Glomerular endothelial cell (primary cell): ENCODE measurements around the gene PEPD. TPM values are rescaled to one million over a fixed set of nuclear protein-coding genes. Genes with fewer than 3 reads are reported as not detected.

ENCODE experiments used
- DNase-seq: peaks from one replicate; pipeline ENCODE4 v3.0.0-alpha.2; 2011; ENCODE audit warnings: low read depth, low spot score; ENCODE audit errors: extremely low read depth
- total RNA-seq: library from RNA; depleted of rRNA; stranded (reverse); fragments of >200 nt; gene quantifications from 2 replicates; pipeline ENCODE4 v1.2.3, GENCODE V29; 2015

PEPD gene
- total RNA-seq, 1 donor from 2014 or later: 110 TPM

GRCh38 chr19:33373453-33374235 lies 147.9 kb downstream of the PEPD start, which contains the start of gene CEBPG:
Gene CEBPG (plus strand): TSS chr19:33373709. CDS start chr19:33379240, 5,531 bp downstream.
- DNase-seq: no peak

GRCh38 chr19:33370783-33371182 lies 150.8 kb downstream of the PEPD start:
- no peak for DNase-seq

GRCh38 chr19:33368074-33368864 lies 153.3 kb downstream of the PEPD start:
- DNase-seq: no peak

- DNase-seq: no peak
Observed at GRCh38 chr19:33366897-33367296, 154.7 kb downstream of the PEPD start.

- DNase-seq: no peak
Observed at GRCh38 chr19:33366127-33366526, 155.5 kb downstream of the PEPD start.

- no peak for DNase-seq
Observed at GRCh38 chr19:33365691-33366090, 155.9 kb downstream of the PEPD start.

- DNase-seq: no peak
Observed at GRCh38 chr19:33363476-33363875, 158.1 kb downstream of the PEPD start.

- DNase-seq: no peak
Observed at GRCh38 chr19:33362508-33363228, 158.9 kb downstream of the PEPD start.

GRCh38 chr19:33359581-33359980 lies 162.0 kb downstream of the PEPD start:
- no peak for DNase-seq

- DNase-seq: no peak
Observed at GRCh38 chr19:33358408-33358807, 163.2 kb downstream of the PEPD start.

GRCh38 chr19:33357556-33357955 lies 164.0 kb downstream of the PEPD start:
- no peak for DNase-seq

- no peak for DNase-seq
Observed at GRCh38 chr19:33355535-33355934, 166.1 kb downstream of the PEPD start.

GRCh38 chr19:33350538-33351309 lies 170.9 kb downstream of the PEPD start:
- no peak for DNase-seq

- no peak for DNase-seq
Observed at GRCh38 chr19:33349319-33350289, 172.0 kb downstream of the PEPD start.

- DNase-seq: no peak
Observed at GRCh38 chr19:33348301-33349010, 173.1 kb downstream of the PEPD start.

- no peak for DNase-seq
Observed at GRCh38 chr19:33347300-33347699, 174.3 kb downstream of the PEPD start.

GRCh38 chr19:33346665-33347064 lies 174.9 kb downstream of the PEPD start:
- DNase-seq: no peak

- DNase-seq: no peak
Observed at GRCh38 chr19:33345163-33345562, 176.4 kb downstream of the PEPD start.

GRCh38 chr19:33344573-33344925 lies 177.0 kb downstream of the PEPD start:
- DNase-seq: no peak
